Heart left ventricle (tissue), 13 donors: ENCODE measurements around the gene BIN2.
"Not testable (repeated sequence)": the region's sequence is repeated elsewhere in the genome, so short reads cannot be mapped to it uniquely, and the experiment has no call there.

Experiments used
- CTCF ChIP-seq, 12 donors: fragments of 200-600 bp; sonication (generic) in 4 of 12; IDR thresholded peaks; one replicate each; pipeline versions ENCODE4 v1.5.0 to v1.8.0; 2018 to 2022; ENCODE audit warnings: antibody characterized with exemption in 12 of 12, mild to moderate bottlenecking in 5 of 12
- POLR2A ChIP-seq, 2 donors: fragments of 450-650 bp; IDR thresholded peaks; one replicate each; pipeline ENCODE4 v1.6.1; 2017; ENCODE audit warnings: antibody characterized with exemption in 2 of 2, mild to moderate bottlenecking in 2 of 2, moderate library complexity in 2 of 2
- donor health status: ischemic (EF 13 %, LVEDD 7.1; RV severe dilation, severe dysfunction).
- donor health status: DM: no; HTN: yes; CAD: no.
- donor health status: DM: no; HTN: no; CAD: no.
- donor health status: ischemic (EF 25% LVEDD 6.9; RV normal size, moderate dysfunction).
- donor health status: ischemic (EF 25% LVEDD 5.7; RV mildly dilated, moderate dysfunction).
- donor health status: ischemic (EF 35%, LVEDD 5.7; RV mildly dilated, moderate dysfunction).
- donor health status: nonischemic (EF 11% LVEDD 7.7; RV severe dilation, severe dysfunction).
- donor health status: DM: yes; HTN: yes; CAD: no.
- donor health status: PGD.
- donor health status: ischemic (EF 29% LVEDD 5.4; RV normal size, mild dysfunction).
- donor health status: nonischemic (EF 23%, LVEDD 6.1; RV moderate dilation, normal function).

GRCh38 chr12:51337336-51337735 lies 13.4 kb upstream of the BIN2 start:
- not testable (repeated sequence) for TF ChIP-seq CTCF, POLR2A (IDR thresholded peaks at IDR 0.05)
